Endothelial cell of umbilical vein (primary cell): ENCODE measurements around the gene STK17A. TPM values are rescaled to one million over a fixed set of nuclear protein-coding genes. Genes with fewer than 3 reads are reported as not detected.

Source experiments
- BruUV-seq: library from RNA; stranded (reverse); fragments of 400-500 nt; replicated peaks from 2 replicates; lab custom pipeline; 2021; lab: Mats Ljungman, UMichigan
- CTCF ChIA-PET: fragments of 300-600, 350-600 bp; sonication (Branson Sonifier 250); formaldehyde crosslinking; loops from one replicate; lab custom pipeline; 2021; ENCODE audit warnings: antibody characterized with exemption, inconsistent platforms; lab: Charles Lee
- POLR2A ChIA-PET: fragments of 300-600, 350-600 bp; sonication (Branson Sonifier 250); formaldehyde crosslinking; loops from one replicate; lab custom pipeline; 2021; ENCODE audit warnings: antibody characterized with exemption, inconsistent platforms; lab: Charles Lee
- DNase-seq: peaks from one replicate; pipeline ENCODE4 v3.0.0-alpha.2; 2011; ENCODE audit warnings: low read depth, low spot score
- FAIRE-seq: peaks from 2 replicates; lab custom pipeline; 2011; peaks lifted over from hg19 to GRCh38; lab: Jason Lieb, UNC
- H2AFZ ChIP-seq: 2 replicates; pipeline ENCODE4 v1.6.0; 2012; ENCODE audit warnings: low read depth, low read length, control low read depth, inconsistent platforms
- H3K27ac ChIP-seq: 2 replicates; pipeline ENCODE4 v1.5.1; 2011; ENCODE audit warnings: low read depth, mild to moderate bottlenecking, control low read depth, low read length, moderate library complexity; ENCODE audit not compliant: insufficient read depth
- H3K27me3 ChIP-seq, 2 experiments: 2 replicates each; pipeline versions ENCODE4 v1.6.0 to v1.6.1; 2011; ENCODE audit warnings: low read length in 2 of 2, mixed read lengths in 1 of 2; ENCODE audit not compliant: control insufficient read depth in 2 of 2, insufficient read depth in 2 of 2
- H3K36me3 ChIP-seq, 2 experiments: 2 replicates in 1 of 2; 3 replicates in 1 of 2; pipeline ENCODE4 v1.5.1; 2011; ENCODE audit warnings: low read length in 2 of 2, mild to moderate bottlenecking in 1 of 2, moderate library complexity in 1 of 2; ENCODE audit not compliant: control insufficient read depth in 2 of 2, insufficient read depth in 2 of 2; ENCODE audit errors: extremely low read depth in 1 of 2
- H3K4me1 ChIP-seq: 3 replicates; pipeline ENCODE4 v1.5.1; 2011; ENCODE audit warnings: mild to moderate bottlenecking, low read length; ENCODE audit not compliant: control insufficient read depth, insufficient read depth; ENCODE audit errors: extremely low read depth
- H3K4me2 ChIP-seq: 2 replicates; pipeline ENCODE4 v1.6.1; 2011; ENCODE audit warnings: low read length, control low read depth, mixed read lengths; ENCODE audit not compliant: insufficient read depth
- H3K4me3 ChIP-seq, 3 experiments: fragments of 200-600 bp in 1 of 3; sonication (generic), shearing (Covaris generic) in 1 of 3; replicated peaks in 1 of 3; 2 replicates each; pipeline ENCODE4 v1.5.1; 2011 to 2016; ENCODE audit warnings: control low read depth in 3 of 3, low read length in 3 of 3, mild to moderate bottlenecking in 2 of 3, inconsistent platforms in 1 of 3, low read depth in 1 of 3, moderate library complexity in 1 of 3; ENCODE audit not compliant: insufficient read depth in 1 of 3
- H3K79me2 ChIP-seq: 2 replicates; pipeline ENCODE4 v1.6.0; 2012; ENCODE audit warnings: low read length, inconsistent platforms; ENCODE audit not compliant: control insufficient read depth, insufficient read depth
- H3K9ac ChIP-seq: replicated peaks from 2 replicates; pipeline ENCODE3; 2011; ENCODE audit warnings: low read length, control low read depth; ENCODE audit not compliant: insufficient read depth; ENCODE audit errors: extremely low read depth
- H3K9me1 ChIP-seq: replicated peaks from 3 replicates; pipeline ENCODE4 v1.6.0; 2011; ENCODE audit warnings: mild to moderate bottlenecking, low read length; ENCODE audit not compliant: control insufficient read depth, insufficient read depth; ENCODE audit errors: extremely low read depth
- H3K9me3 ChIP-seq: replicated peaks from 2 replicates; pipeline ENCODE4 v1.5.1; 2012; ENCODE audit warnings: low read length, inconsistent platforms; ENCODE audit not compliant: control insufficient read depth, insufficient read depth
- H4K20me1 ChIP-seq: replicated peaks from 2 replicates; pipeline ENCODE3; 2011; ENCODE audit warnings: mild to moderate bottlenecking, low read length; ENCODE audit not compliant: control insufficient read depth, insufficient read depth; ENCODE audit errors: extremely low read depth
- CTCF ChIP-seq, 2 donors: IDR thresholded peaks; 1 replicate in 1 of 2; 2 replicates in 1 of 2; pipeline ENCODE4 v1.5.1; 2011; ENCODE audit warnings: low read length in 2 of 2, mild to moderate bottlenecking in 2 of 2, moderate library complexity in 2 of 2, control low read depth in 1 of 2, inconsistent platforms in 1 of 2, low read depth in 1 of 2; ENCODE audit not compliant: insufficient read depth in 1 of 2; ENCODE audit errors: extremely low read depth in 1 of 2
- EZH2 ChIP-seq: IDR thresholded peaks from 2 replicates; pipeline ENCODE4 v1.6.1; 2012; ENCODE audit warnings: borderline replicate concordance, low read depth, mild to moderate bottlenecking, moderate library complexity, low read length, inconsistent platforms; ENCODE audit not compliant: severe bottlenecking
- FOS ChIP-seq: IDR thresholded peaks from 2 replicates; pipeline ENCODE4 v1.6.1; 2011; ENCODE audit warnings: mild to moderate bottlenecking, low read length, moderate library complexity, borderline replicate concordance; ENCODE audit not compliant: insufficient read depth
- GATA2 ChIP-seq: IDR thresholded peaks from 2 replicates; pipeline ENCODE4 v1.7.0; 2011; ENCODE audit warnings: low read depth, mild to moderate bottlenecking, moderate library complexity, mixed read lengths, low read length; ENCODE audit not compliant: insufficient read length, insufficient read depth
- JUN ChIP-seq: IDR thresholded peaks from 2 replicates; pipeline ENCODE4 v1.6.1; 2011; ENCODE audit warnings: borderline replicate concordance, low read depth; ENCODE audit not compliant: insufficient read length, insufficient read depth
- MYC ChIP-seq: IDR thresholded peaks from one replicate; pipeline ENCODE4 v1.6.1; 2011; ENCODE audit warnings: mild to moderate bottlenecking, low read depth, low read length
- POLR2A ChIP-seq: IDR thresholded peaks from 2 replicates; pipeline ENCODE4 v1.6.1; 2012; ENCODE audit warnings: low read depth, mild to moderate bottlenecking, control low read depth, low read length
- POLR2AphosphoS5 ChIP-seq: IDR thresholded peaks from 2 replicates; pipeline ENCODE4 v1.6.1; 2012; ENCODE audit warnings: low read depth, mild to moderate bottlenecking, control low read depth, low read length, moderate library complexity; ENCODE audit not compliant: insufficient read depth
- dilution Hi-C: fragments of 300-500 bp; cut with MboI; formaldehyde crosslinking; loops from one replicate; pipeline ENCODE4 v1.15.0; 2019; ENCODE audit warnings: low sequenced_read_pairs; ENCODE audit not compliant: extremely low pct_ligation_motif_present
- intact Hi-C: fragments of 100-400 bp; cut with micrococcal nuclease; formaldehyde crosslinking; loops from one replicate; pipeline ENCODE4 v1.10.0; 2022
- polyA plus RNA-seq, 4 experiments: library from polyadenylated mRNA; depleted of rRNA in 3 of 4; stranded (reverse) in 3 of 4; unstranded in 1 of 4; fragments of >200 nt; gene quantifications; 2 replicates each; pipeline versions ENCODE4 v1.2.1 to v1.2.3, GENCODE V29; 2011 to 2012; ENCODE audit warnings: missing spikeins in 1 of 4
- total RNA-seq: library from RNA; stranded (reverse); gene quantifications from 2 replicates; pipeline ENCODE4 v1.2.3, GENCODE V29; 2021
- TF ChIP-seq, protein P1 (sequence below): IDR thresholded peaks from 2 replicates; pipeline ENCODE4 v1.6.1; 2011; ENCODE audit not compliant: insufficient read depth, insufficient read length

Gene STK17A
- total and polyA plus RNA-seq, 2 donors (not counting 3 experiments of a cell fraction or from before 2014, with no cell fraction given): 11.7 to 58.8 TPM

DNA sequence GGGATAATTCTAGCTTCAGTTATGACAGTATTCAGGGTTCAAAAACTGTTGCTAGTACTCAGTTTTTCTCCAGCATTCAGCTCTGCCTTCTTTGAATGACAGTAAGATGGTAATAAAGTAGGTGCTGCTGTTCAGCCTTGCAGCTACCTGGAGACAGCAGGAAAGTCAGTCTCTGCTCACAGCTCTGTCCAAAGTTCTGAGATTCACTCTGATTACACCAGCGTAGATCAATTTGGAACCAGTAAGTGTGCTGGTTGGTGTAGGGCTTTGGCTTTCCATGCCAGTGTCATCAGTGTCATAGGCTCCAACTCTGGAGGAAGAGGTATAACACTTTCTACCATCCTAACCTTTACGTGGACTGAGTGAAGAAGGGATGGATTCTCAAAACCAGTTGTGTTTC, 26.2 kb downstream of the STK17A start:
- dilution Hi-C loops (no loop called here), intact Hi-C loops (no loop called here)
- Histone ChIP-seq H3K9me1 (no peaks in the 10 kb centered on the region), H3K9me3 (no peaks in the 10 kb centered on the region), H3K36me3 (peaks cover 10 to 12% of the 10 kb centered on the region in 2 experiments), H3K79me2 (peaks cover 80% of the 10 kb centered on the region), H3K4me1 (no peaks in the 10 kb centered on the region), H3K27me3 (no peaks in the 10 kb centered on the region), H3K4me3 (no peak overlapping the region), H3K27ac (no peak overlapping the region), H2AFZ (no peak overlapping the region), H3K4me2 (no peak overlapping the region), H4K20me1 (peaks cover 8% of the 10 kb centered on the region), H3K9ac (no peak overlapping the region)
- POLR2A ChIA-PET: interaction anchor here (0.7 kb wide), 1 partner anchor 29 kb away, joined by 3 read pairs; no protein-coding TSS in a partner anchor
- TF ChIP-seq, protein P1, sequence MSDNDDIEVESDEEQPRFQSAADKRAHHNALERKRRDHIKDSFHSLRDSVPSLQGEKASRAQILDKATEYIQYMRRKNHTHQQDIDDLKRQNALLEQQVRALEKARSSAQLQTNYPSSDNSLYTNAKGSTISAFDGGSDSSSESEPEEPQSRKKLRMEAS: no peak
- TF ChIP-seq FOS: no peak
- no peak for TF ChIP-seq EZH2
- TF ChIP-seq POLR2A: no peak
- no peak for TF ChIP-seq POLR2AphosphoS5
- TF ChIP-seq CTCF (IDR thresholded peaks at IDR 0.05; ENCODE audit: extremely low read depth in 1 of 2, insufficient read depth in 1 of 2, low read depth in 1 of 2, low read length in 2 of 2): no peak
- TF ChIP-seq GATA2: no peak
- no peak for TF ChIP-seq MYC
- TF ChIP-seq JUN: no peak
- no TSS peak for BruUV-seq
- CTCF ChIA-PET: interaction anchor here (1.3 to 1.5 kb wide), 2 partner anchors 26 to 91 kb away, joined by 4 to 6 read pairs; partner anchors contain the start of gene STK17A
- FAIRE-seq (no peak), DNase-seq (no peak)
